PC-9 (cell line): ENCODE data around the gene KIZ.

ENCODE experiments used
- CTCF ChIP-seq: fragments of 200-600 bp; sonication (generic); conservative IDR thresholded peaks from 2 replicates; pipeline ENCODE4 v1.6.1; 2017; ENCODE audit warnings: mixed run types, antibody characterized with exemption, mild to moderate bottlenecking, moderate library complexity
- EZH2 ChIP-seq: fragments of 200-600 bp; sonication (generic); IDR thresholded peaks from 2 replicates; pipeline ENCODE4 v1.8.0; 2017; ENCODE audit warnings: antibody characterized with exemption, low read depth

- TF ChIP-seq CTCF, result no peak
- no peak for TF ChIP-seq EZH2
These were observed 60.0 kb downstream of the KIZ start for GRCh38 chr20:21185849-21186248.
